ENCODE data around the gene REPIN1. TPM values are rescaled to one million over a fixed set of nuclear protein-coding genes. Genes with fewer than 3 reads are reported as not detected.

Gene REPIN1
- total and polyA plus RNA-seq, 4 donors = 38.4 to 135 (median 62.0) TPM

- no peak for TF ChIP-seq CTCF (IDR thresholded peaks at IDR 0.05; ENCODE audit: control extremely low read depth, extremely low read depth)
- H3K4me3 ChIP-seq = no peak overlapping the region
- peaks cover 0 to 64% (median 29%) of the 10 kb centered on the region in 5 donors for H3K4me1 ChIP-seq (ENCODE audit: control insufficient read depth in 5 of 5, insufficient read depth in 5 of 5, low read length in 5 of 5)
- H3K9ac ChIP-seq (ENCODE audit: insufficient read depth in 1 of 2, low read length in 2 of 2) = no peak overlapping the region
- peak overlapping the region in 1 of 2 donors; percentile 31 for H3K27ac ChIP-seq (ENCODE audit: low read depth in 1 of 2, low read length in 1 of 2)
- no peaks in the 10 kb centered on the region for H3K9me3 ChIP-seq (ENCODE audit: control insufficient read depth in 4 of 4, insufficient read depth in 3 of 4, low read length in 3 of 4)
- no peak for DNase-seq
- H3K27me3 ChIP-seq (ENCODE audit: control insufficient read depth in 3 of 3, insufficient read depth in 3 of 3, low read length in 2 of 3) = no peaks in the 10 kb centered on the region
- no peak for ATAC-seq (ENCODE audit: insufficient read depth, low FRiP score)
- H3K36me3 ChIP-seq (ENCODE audit: control insufficient read depth in 4 of 4, insufficient read depth in 4 of 4, low read length in 4 of 4) = peaks cover 0 to 32% (median 16%) of the 10 kb centered on the region in 4 donors
- WGBS, 2 donors = 89 to 94% methylated on average over 17 to 18 of the region's 18 CpGs
These were observed 31.4 kb upstream of the REPIN1 start for GRCh38 chr7:150337179-150337578.

- peaks cover 0 to 65% (median 30%) of the 10 kb centered on the region in 5 donors for H3K4me1 ChIP-seq (ENCODE audit: control insufficient read depth in 5 of 5, insufficient read depth in 5 of 5, low read length in 5 of 5)
- no peak for TF ChIP-seq CTCF (IDR thresholded peaks at IDR 0.05; ENCODE audit: control extremely low read depth, extremely low read depth)
- no peaks in the 10 kb centered on the region for H3K27me3 ChIP-seq (ENCODE audit: control insufficient read depth in 3 of 3, insufficient read depth in 3 of 3, low read length in 2 of 3)
- no peak overlapping the region for H3K9ac ChIP-seq (ENCODE audit: insufficient read depth in 1 of 2, low read length in 2 of 2)
- no peak for DNase-seq
- H3K27ac ChIP-seq (ENCODE audit: low read depth in 1 of 2, low read length in 1 of 2) = no peak overlapping the region
- H3K4me3 ChIP-seq = no peak overlapping the region
- peaks cover 0 to 32% (median 16%) of the 10 kb centered on the region in 4 donors for H3K36me3 ChIP-seq (ENCODE audit: control insufficient read depth in 4 of 4, insufficient read depth in 4 of 4, low read length in 4 of 4)
- ATAC-seq (ENCODE audit: insufficient read depth, low FRiP score) = no peak
- WGBS, 2 donors = 79 to 80% methylated on average over 6 of the region's 6 CpGs
- H3K9me3 ChIP-seq (ENCODE audit: control insufficient read depth in 4 of 4, insufficient read depth in 3 of 4, low read length in 3 of 4) = no peaks in the 10 kb centered on the region
These were observed 31.0 kb upstream of the REPIN1 start for GRCh38 chr7:150337659-150338081.

- H3K9ac ChIP-seq (ENCODE audit: insufficient read depth in 1 of 2, low read length in 2 of 2) = no peak overlapping the region
- no peak for TF ChIP-seq CTCF (IDR thresholded peaks at IDR 0.05; ENCODE audit: control extremely low read depth, extremely low read depth)
- no peak overlapping the region for H3K27ac ChIP-seq (ENCODE audit: low read depth in 1 of 2, low read length in 1 of 2)
- no peak for ATAC-seq (ENCODE audit: insufficient read depth, low FRiP score)
- DNase-seq = no peak
- 79 to 82% methylated on average over 10 to 11 of the region's 11 CpGs for WGBS, 2 donors
- H3K36me3 ChIP-seq (ENCODE audit: control insufficient read depth in 4 of 4, insufficient read depth in 4 of 4, low read length in 4 of 4) = peaks cover 0 to 32% (median 13%) of the 10 kb centered on the region in 4 donors
- H3K9me3 ChIP-seq (ENCODE audit: control insufficient read depth in 4 of 4, insufficient read depth in 3 of 4, low read length in 3 of 4) = no peaks in the 10 kb centered on the region
- peaks cover 0 to 65% (median 30%) of the 10 kb centered on the region in 5 donors for H3K4me1 ChIP-seq (ENCODE audit: control insufficient read depth in 5 of 5, insufficient read depth in 5 of 5, low read length in 5 of 5)
- no peak overlapping the region for H3K4me3 ChIP-seq
- H3K27me3 ChIP-seq (ENCODE audit: control insufficient read depth in 3 of 3, insufficient read depth in 3 of 3, low read length in 2 of 3) = no peaks in the 10 kb centered on the region
These were observed 30.3 kb upstream of the REPIN1 start for GRCh38 chr7:150338166-150338829.
